Prostate gland (tissue), 2 donors: ENCODE data around the gene GRPR.
"Not testable (repeated sequence)": the region's sequence is repeated elsewhere in the genome, so short reads cannot be mapped to it uniquely, and the experiment has no call there.

Experiments
- CTCF ChIP-seq, 4 experiments: fragments of 200-600 bp in 2 of 4; fragments of 450-650 bp in 2 of 4; sonication (generic) in 2 of 4; IDR thresholded peaks; 1 replicate in 3 of 4; 2 replicates in 1 of 4; pipeline ENCODE4 v1.5.1; 2016 to 2019; ENCODE audit warnings: antibody characterized with exemption in 4 of 4, mild to moderate bottlenecking in 2 of 4, moderate library complexity in 2 of 4
- POLR2A ChIP-seq: fragments of 450-650 bp; IDR thresholded peaks from one replicate; pipeline ENCODE4 v1.6.1; 2016; ENCODE audit warnings: antibody characterized with exemption, mild to moderate bottlenecking
- POLR2AphosphoS5 ChIP-seq: sonication (generic); formaldehyde crosslinking; IDR thresholded peaks from one replicate; pipeline ENCODE4 v1.6.1; 2017; ENCODE audit warnings: antibody characterized with exemption

- not testable (repeated sequence) for TF ChIP-seq CTCF (IDR thresholded peaks at IDR 0.05); POLR2A; POLR2AphosphoS5
Observed at GRCh38 chrX:16145093-16145492, 21.7 kb downstream of the GRPR start.
